ENCODE measurements around the gene ARHGAP4.

ARHGAP4 gene

DNA sequence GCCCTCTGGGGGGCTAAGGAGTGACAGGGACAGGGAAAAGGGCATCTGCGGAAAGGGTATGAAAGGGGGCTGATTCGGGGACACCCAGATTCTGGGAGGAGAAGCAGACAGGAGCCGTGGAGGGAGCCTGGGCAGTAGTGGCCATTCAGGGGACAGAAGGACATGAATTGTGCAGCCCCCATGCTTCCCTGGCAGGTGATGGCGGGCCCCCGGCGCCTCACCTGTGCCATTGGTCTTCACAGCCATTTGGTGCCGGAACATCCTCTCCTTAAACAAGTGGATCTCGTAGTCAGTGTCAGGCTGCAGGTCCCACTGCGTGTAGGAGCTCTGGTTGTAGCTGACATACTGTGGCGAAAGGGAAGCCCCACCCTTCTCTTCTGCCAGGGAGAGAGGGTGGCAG, 62.0 kb downstream of the ARHGAP4 start:
- no CpG with 5 or more reads among the region's 10 CpGs for WGBS, 2 donors (ENCODE audit: extremely low coverage in 2 of 2, insufficient read length in 2 of 2, insufficient replicate concordance in 1 of 2)
- Histone ChIP-seq H4K8ac (ENCODE audit: low read depth, low read length) (no peak overlapping the region), H3K27ac (replicated peaks; ENCODE audit: low read length) (no peak overlapping the region), H3K4me3 (ENCODE audit: low read length in 2 of 2) (no peak overlapping the region), H3K23ac (ENCODE audit: low read depth, low read length, poor library complexity) (no peak overlapping the region), H2BK12ac (ENCODE audit: low read length) (no peak overlapping the region), H4K91ac (ENCODE audit: low read depth, low read length, poor library complexity) (no peak overlapping the region), H3K18ac (ENCODE audit: low read length) (no peak overlapping the region), H2BK15ac (ENCODE audit: low read length) (no peak overlapping the region), H3K79me1 (ENCODE audit: low read depth, low read length) (no peaks in the 10 kb centered on the region), H2BK120ac (ENCODE audit: low read depth, low read length) (no peak overlapping the region), H3K4me2 (ENCODE audit: insufficient read depth, low read length, poor library complexity, severe bottlenecking) (no peak overlapping the region), H3K36me3 (replicated peaks in 1 of 2; ENCODE audit: control insufficient read depth in 2 of 2, insufficient read depth in 2 of 2, low read length in 2 of 2) (peaks cover 0 to 42% of the 10 kb centered on the region in 2 donors), H2AK5ac (ENCODE audit: low read depth, low read length) (no peak overlapping the region), H2BK5ac (ENCODE audit: low read length) (no peak overlapping the region), H3K27me3 (ENCODE audit: control insufficient read depth in 3 of 3, insufficient read depth in 3 of 3, low read depth in 1 of 3, low read length in 3 of 3) (peaks cover 0 to 25% (median 0%) of the 10 kb centered on the region in 3 experiments), H3K9me3 (replicated peaks in 1 of 2; ENCODE audit: control insufficient read depth in 2 of 2, insufficient read depth in 1 of 2, low read depth in 1 of 2, low read length in 2 of 2) (no peaks in the 10 kb centered on the region), H3K14ac (ENCODE audit: low read length) (no peak overlapping the region), H2AFZ (ENCODE audit: low read length) (no peak overlapping the region), H3K4me1 (ENCODE audit: control insufficient read depth in 2 of 2, insufficient read depth in 1 of 2, low read depth in 1 of 2, low read length in 2 of 2) (peaks cover 0 to 10% of the 10 kb centered on the region in 2 donors), H3K4ac (ENCODE audit: low read length) (no peak overlapping the region), H3K9ac (ENCODE audit: low read depth, low read length, poor library complexity) (no peak overlapping the region)
- DNase-seq (ENCODE audit: low spot score): no peak

DNA sequence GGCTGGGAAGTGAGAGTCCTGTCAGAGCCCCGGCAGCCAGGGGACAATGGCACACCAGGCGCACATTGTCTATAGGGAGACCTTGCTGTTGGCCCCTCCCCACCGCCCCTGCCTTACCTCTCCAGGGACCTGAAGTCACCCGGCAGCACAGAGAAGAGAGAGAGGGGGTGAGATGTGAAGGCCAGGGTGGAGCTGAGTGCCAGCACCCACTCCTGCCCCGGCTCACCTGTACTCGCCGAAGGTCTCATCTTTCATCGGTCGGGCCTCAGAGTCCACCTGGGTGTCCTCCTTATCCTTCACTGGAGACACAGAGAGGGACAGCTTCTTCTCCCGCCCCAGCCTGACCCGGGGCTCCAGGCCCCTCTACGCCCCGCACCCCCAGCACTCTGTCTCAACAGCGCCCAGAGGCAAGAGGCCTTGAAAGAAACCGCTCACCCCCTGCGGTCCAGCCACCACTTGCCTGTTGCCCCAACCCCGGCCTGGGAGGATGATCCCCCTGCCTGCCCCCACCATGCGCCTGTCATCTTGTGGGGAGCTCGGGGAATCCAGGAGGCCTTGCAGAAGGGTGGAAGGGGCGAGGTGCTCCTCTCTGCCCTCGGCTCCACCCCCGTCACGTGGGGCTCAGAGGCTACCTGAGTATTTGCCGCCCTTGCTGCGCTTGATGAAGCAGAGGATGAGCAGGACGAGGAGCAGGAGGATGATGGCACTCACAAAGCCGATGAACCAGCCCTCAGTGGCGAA, 62.6 kb downstream of the ARHGAP4 start:
- Histone ChIP-seq H2BK5ac (ENCODE audit: low read length) (no peak overlapping the region), H3K36me3 (replicated peaks in 1 of 2; ENCODE audit: control insufficient read depth in 2 of 2, insufficient read depth in 2 of 2, low read length in 2 of 2) (peaks cover 0 to 37% of the 10 kb centered on the region in 2 donors), H2BK15ac (ENCODE audit: low read length) (no peak overlapping the region), H3K23ac (ENCODE audit: low read depth, low read length, poor library complexity) (no peak overlapping the region), H4K91ac (ENCODE audit: low read depth, low read length, poor library complexity) (no peak overlapping the region), H3K9me3 (replicated peaks in 1 of 2; ENCODE audit: control insufficient read depth in 2 of 2, insufficient read depth in 1 of 2, low read depth in 1 of 2, low read length in 2 of 2) (no peaks in the 10 kb centered on the region), H2BK12ac (ENCODE audit: low read length) (peak overlapping the region; percentile 90), H2BK120ac (ENCODE audit: low read depth, low read length) (no peak overlapping the region), H3K4me2 (ENCODE audit: insufficient read depth, low read length, poor library complexity, severe bottlenecking) (no peak overlapping the region), H4K8ac (ENCODE audit: low read depth, low read length) (no peak overlapping the region), H3K18ac (ENCODE audit: low read length) (no peak overlapping the region), H3K14ac (ENCODE audit: low read length) (no peak overlapping the region), H2AK5ac (ENCODE audit: low read depth, low read length) (no peak overlapping the region), H3K9ac (ENCODE audit: low read depth, low read length, poor library complexity) (no peak overlapping the region), H3K79me1 (ENCODE audit: low read depth, low read length) (no peaks in the 10 kb centered on the region), H3K4ac (ENCODE audit: low read length) (no peak overlapping the region), H3K27me3 (ENCODE audit: control insufficient read depth in 3 of 3, insufficient read depth in 3 of 3, low read depth in 1 of 3, low read length in 3 of 3) (peaks cover 0 to 21% (median 0%) of the 10 kb centered on the region in 3 experiments), H3K4me1 (ENCODE audit: control insufficient read depth in 2 of 2, insufficient read depth in 1 of 2, low read depth in 1 of 2, low read length in 2 of 2) (peaks cover 0 to 10% of the 10 kb centered on the region in 2 donors), H3K4me3 (ENCODE audit: low read length in 2 of 2) (no peak overlapping the region), H3K27ac (replicated peaks; ENCODE audit: low read length) (no peak overlapping the region), H2AFZ (ENCODE audit: low read length) (no peak overlapping the region)
- WGBS, 2 donors (ENCODE audit: extremely low coverage in 2 of 2, insufficient read length in 2 of 2, insufficient replicate concordance in 1 of 2): no CpG with 5 or more reads among the region's 28 CpGs
- no peak for DNase-seq (ENCODE audit: low spot score)

DNA sequence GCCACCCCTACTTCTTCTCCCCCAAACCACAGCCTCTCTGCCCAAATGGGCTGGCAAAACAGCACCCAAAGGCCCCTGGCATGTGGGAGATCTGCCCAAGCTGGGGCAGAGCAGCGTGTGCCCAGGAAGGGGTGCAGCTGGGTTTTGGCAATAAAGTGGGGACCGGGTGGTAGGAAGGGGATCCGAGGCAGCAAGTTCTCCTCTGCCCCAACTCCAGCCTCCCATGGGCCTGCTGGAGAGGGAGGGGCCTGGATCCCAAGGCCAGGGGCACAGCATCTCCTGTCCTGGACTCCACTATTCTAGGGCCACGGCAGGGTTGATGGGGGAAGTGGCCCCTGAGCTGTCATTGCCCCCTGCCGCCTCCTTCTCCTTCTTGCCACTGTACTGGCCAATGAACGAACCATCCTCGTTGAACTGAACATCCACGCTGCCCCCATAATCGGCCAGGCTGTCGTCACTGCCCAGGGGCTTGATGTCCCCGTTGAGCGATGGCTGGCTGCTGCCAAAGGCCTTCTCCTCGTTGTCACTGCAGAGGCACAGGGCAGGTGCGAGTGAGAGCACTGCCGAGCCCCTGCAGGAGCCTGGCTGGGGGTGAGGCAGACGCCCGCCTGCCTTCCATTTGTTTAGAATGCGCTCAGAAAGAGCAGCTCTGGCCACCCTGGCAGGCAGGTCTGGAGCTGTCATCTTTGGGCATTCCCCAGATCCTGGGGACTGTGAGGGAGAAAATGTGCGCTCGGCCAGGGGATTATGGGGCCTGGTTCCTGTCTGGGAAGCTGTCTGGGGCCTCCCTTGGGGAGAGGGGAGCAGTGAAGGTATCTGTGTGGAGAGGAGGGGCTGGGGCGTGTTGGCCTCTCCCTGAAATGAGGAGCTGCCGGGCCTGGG, 63.5 kb downstream of the ARHGAP4 start:
- Histone ChIP-seq H2BK15ac (ENCODE audit: low read length) (no peak overlapping the region), H4K91ac (ENCODE audit: low read depth, low read length, poor library complexity) (no peak overlapping the region), H2BK120ac (ENCODE audit: low read depth, low read length) (no peak overlapping the region), H3K4me2 (ENCODE audit: insufficient read depth, low read length, poor library complexity, severe bottlenecking) (peak overlapping the region; percentile 23), H3K4ac (ENCODE audit: low read length) (no peak overlapping the region), H2AFZ (ENCODE audit: low read length) (no peak overlapping the region), H2AK5ac (ENCODE audit: low read depth, low read length) (peak overlapping the region; percentile 37), H3K36me3 (replicated peaks in 1 of 2; ENCODE audit: control insufficient read depth in 2 of 2, insufficient read depth in 2 of 2, low read length in 2 of 2) (peaks cover 0 to 29% of the 10 kb centered on the region in 2 donors), H3K79me1 (ENCODE audit: low read depth, low read length) (no peaks in the 10 kb centered on the region), H3K9ac (ENCODE audit: low read depth, low read length, poor library complexity) (no peak overlapping the region), H3K4me1 (ENCODE audit: control insufficient read depth in 2 of 2, insufficient read depth in 1 of 2, low read depth in 1 of 2, low read length in 2 of 2) (peaks cover 0 to 10% of the 10 kb centered on the region in 2 donors), H4K8ac (ENCODE audit: low read depth, low read length) (no peak overlapping the region), H3K4me3 (ENCODE audit: low read length in 2 of 2) (no peak overlapping the region), H3K27ac (replicated peaks; ENCODE audit: low read length) (no peak overlapping the region), H3K23ac (ENCODE audit: low read depth, low read length, poor library complexity) (no peak overlapping the region), H3K9me3 (replicated peaks in 1 of 2; ENCODE audit: control insufficient read depth in 2 of 2, insufficient read depth in 1 of 2, low read depth in 1 of 2, low read length in 2 of 2) (no peaks in the 10 kb centered on the region), H2BK12ac (ENCODE audit: low read length) (no peak overlapping the region), H2BK5ac (ENCODE audit: low read length) (no peak overlapping the region), H3K27me3 (ENCODE audit: control insufficient read depth in 3 of 3, insufficient read depth in 3 of 3, low read depth in 1 of 3, low read length in 3 of 3) (peaks cover 0 to 20% (median 0%) of the 10 kb centered on the region in 3 experiments), H3K18ac (ENCODE audit: low read length) (no peak overlapping the region), H3K14ac (ENCODE audit: low read length) (no peak overlapping the region)
- DNase-seq (ENCODE audit: low spot score): no peak
- WGBS, 2 donors (ENCODE audit: extremely low coverage in 2 of 2, insufficient read length in 2 of 2, insufficient replicate concordance in 1 of 2): no CpG with 5 or more reads among the region's 22 CpGs

DNA sequence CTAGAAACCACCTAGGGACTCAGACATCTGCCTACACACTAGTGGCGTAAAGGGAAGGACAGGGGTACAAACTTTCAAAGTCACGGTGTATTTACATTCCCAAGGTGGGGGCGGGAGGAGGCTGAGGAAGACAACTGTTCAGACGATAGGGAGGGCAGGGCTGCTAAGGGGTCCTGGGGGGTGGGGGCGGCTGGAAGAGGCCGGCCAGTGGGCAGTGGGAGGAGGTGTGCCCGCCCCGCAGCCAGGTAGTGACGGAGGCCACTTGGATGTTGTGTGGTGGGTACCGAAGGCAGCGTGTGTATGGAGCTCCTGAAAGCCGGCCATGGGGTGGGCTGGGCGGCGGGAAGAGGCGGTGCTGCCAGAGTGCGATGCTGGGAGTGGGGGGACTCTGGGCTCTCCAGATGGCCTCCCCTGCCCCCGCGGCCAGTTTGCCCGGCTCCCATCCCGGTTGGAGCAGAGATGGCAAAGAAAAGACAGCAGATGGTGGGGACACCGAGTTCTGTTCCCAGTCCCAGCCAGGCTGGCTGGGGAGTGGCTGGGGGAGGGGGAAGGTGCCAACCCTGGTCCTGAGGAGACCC, 64.2 kb downstream of the ARHGAP4 start:
- no peak overlapping the region for H3K14ac ChIP-seq (ENCODE audit: low read length)
- H2BK5ac ChIP-seq (ENCODE audit: low read length): no peak overlapping the region
- no peak overlapping the region for H3K4me3 ChIP-seq (ENCODE audit: low read length in 2 of 2)
- DNase-seq (ENCODE audit: low spot score): no peak
- no peak overlapping the region for H3K23ac ChIP-seq (ENCODE audit: low read depth, low read length, poor library complexity)
- H3K36me3 ChIP-seq (replicated peaks in 1 of 2; ENCODE audit: control insufficient read depth in 2 of 2, insufficient read depth in 2 of 2, low read length in 2 of 2): peaks cover 0 to 22% of the 10 kb centered on the region in 2 donors
- H3K18ac ChIP-seq (ENCODE audit: low read length): no peak overlapping the region
- H3K79me1 ChIP-seq (ENCODE audit: low read depth, low read length): no peaks in the 10 kb centered on the region
- no CpG with 5 or more reads among the region's 21 CpGs for WGBS, 2 donors (ENCODE audit: extremely low coverage in 2 of 2, insufficient read length in 2 of 2, insufficient replicate concordance in 1 of 2)
- no peak overlapping the region for H3K27ac ChIP-seq (replicated peaks; ENCODE audit: low read length)
- H3K9me3 ChIP-seq (replicated peaks in 1 of 2; ENCODE audit: control insufficient read depth in 2 of 2, insufficient read depth in 1 of 2, low read depth in 1 of 2, low read length in 2 of 2): no peaks in the 10 kb centered on the region
- H3K27me3 ChIP-seq (ENCODE audit: control insufficient read depth in 3 of 3, insufficient read depth in 3 of 3, low read depth in 1 of 3, low read length in 3 of 3): peaks cover 0 to 24% (median 0%) of the 10 kb centered on the region in 3 experiments
- no peak overlapping the region for H4K8ac ChIP-seq (ENCODE audit: low read depth, low read length)
- no peak overlapping the region for H3K4me2 ChIP-seq (ENCODE audit: insufficient read depth, low read length, poor library complexity, severe bottlenecking)
- no peak overlapping the region for H2BK15ac ChIP-seq (ENCODE audit: low read length)
- no peak overlapping the region for H4K91ac ChIP-seq (ENCODE audit: low read depth, low read length, poor library complexity)
- H2AFZ ChIP-seq (ENCODE audit: low read length): no peak overlapping the region
- peaks cover 0 to 10% of the 10 kb centered on the region in 2 donors for H3K4me1 ChIP-seq (ENCODE audit: control insufficient read depth in 2 of 2, insufficient read depth in 1 of 2, low read depth in 1 of 2, low read length in 2 of 2)
- H2AK5ac ChIP-seq (ENCODE audit: low read depth, low read length): no peak overlapping the region
- no peak overlapping the region for H2BK120ac ChIP-seq (ENCODE audit: low read depth, low read length)
- H3K9ac ChIP-seq (ENCODE audit: low read depth, low read length, poor library complexity): no peak overlapping the region
- H2BK12ac ChIP-seq (ENCODE audit: low read length): no peak overlapping the region
- no peak overlapping the region for H3K4ac ChIP-seq (ENCODE audit: low read length)
